ENCODE measurements around the gene KRTAP16-1.

DNA sequence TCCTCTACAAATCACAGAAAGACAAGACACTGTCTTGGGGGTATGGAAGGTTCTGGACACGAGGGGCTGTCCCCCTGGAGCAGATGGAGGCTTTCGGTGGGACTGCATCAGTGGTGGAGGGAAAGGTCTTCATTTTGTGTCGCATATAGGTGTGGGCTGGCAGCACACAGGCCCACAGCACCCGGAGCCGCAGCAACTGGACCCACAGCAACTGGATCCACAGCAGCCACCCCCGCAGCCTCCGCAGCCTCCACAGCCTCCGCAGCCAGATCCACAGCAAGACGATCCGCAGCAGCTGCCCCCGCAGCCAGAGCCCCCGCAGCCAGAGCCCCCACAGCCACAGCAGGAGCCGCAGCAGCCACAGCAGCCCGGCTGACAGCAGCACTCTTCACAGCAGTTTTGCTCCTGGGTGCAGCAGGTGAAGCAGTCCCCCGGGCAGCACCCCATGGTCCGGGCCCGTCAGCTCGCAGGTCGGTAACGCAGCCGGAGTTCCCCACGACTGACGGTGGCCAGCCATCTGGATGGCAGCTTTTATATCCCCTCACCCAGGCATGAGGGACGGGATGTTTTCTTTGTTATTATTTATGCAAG, 6.2 kb upstream of the KRTAP16-1 start, which contains the start of gene KRTAP17-1:
- TF ChIP-seq, protein P1, sequence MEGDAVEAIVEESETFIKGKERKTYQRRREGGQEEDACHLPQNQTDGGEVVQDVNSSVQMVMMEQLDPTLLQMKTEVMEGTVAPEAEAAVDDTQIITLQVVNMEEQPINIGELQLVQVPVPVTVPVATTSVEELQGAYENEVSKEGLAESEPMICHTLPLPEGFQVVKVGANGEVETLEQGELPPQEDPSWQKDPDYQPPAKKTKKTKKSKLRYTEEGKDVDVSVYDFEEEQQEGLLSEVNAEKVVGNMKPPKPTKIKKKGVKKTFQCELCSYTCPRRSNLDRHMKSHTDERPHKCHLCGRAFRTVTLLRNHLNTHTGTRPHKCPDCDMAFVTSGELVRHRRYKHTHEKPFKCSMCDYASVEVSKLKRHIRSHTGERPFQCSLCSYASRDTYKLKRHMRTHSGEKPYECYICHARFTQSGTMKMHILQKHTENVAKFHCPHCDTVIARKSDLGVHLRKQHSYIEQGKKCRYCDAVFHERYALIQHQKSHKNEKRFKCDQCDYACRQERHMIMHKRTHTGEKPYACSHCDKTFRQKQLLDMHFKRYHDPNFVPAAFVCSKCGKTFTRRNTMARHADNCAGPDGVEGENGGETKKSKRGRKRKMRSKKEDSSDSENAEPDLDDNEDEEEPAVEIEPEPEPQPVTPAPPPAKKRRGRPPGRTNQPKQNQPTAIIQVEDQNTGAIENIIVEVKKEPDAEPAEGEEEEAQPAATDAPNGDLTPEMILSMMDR (IDR thresholded peaks at IDR 0.05; ENCODE audit: low read depth, low read length): no peak
- TF ChIP-seq EZH2phosphoT487 (IDR thresholded peaks at IDR 0.05; ENCODE audit: low read depth): no peak
